Testis (tissue), 5 donors: ENCODE data around the gene TBC1D21. TPM values are rescaled to one million over a fixed set of nuclear protein-coding genes. Genes with fewer than 3 reads are reported as not detected.

ENCODE experiments used
- DNase-seq: peaks from one replicate; pipeline ENCODE4 v3.0.0-alpha.2; 2019
- H3K27ac ChIP-seq, 2 donors: fragments of 200-600 bp; sonication (generic); one replicate each; pipeline ENCODE4 v1.5.1; 2019
- H3K27me3 ChIP-seq: fragments of 200-600 bp; sonication (generic); one replicate; pipeline ENCODE4 v1.5.1; 2019
- H3K36me3 ChIP-seq: fragments of 200-600 bp; sonication (generic); one replicate; pipeline ENCODE4 v1.5.1; 2017; ENCODE audit warnings: low read depth; ENCODE audit errors: missing control alignments
- H3K4me1 ChIP-seq: fragments of 200-600 bp; sonication (generic); one replicate; pipeline ENCODE4 v1.5.1; 2019
- H3K4me3 ChIP-seq, 2 donors: fragments of 200-600 bp; sonication (generic); one replicate each; pipeline ENCODE4 v1.5.1; 2017 to 2019
- H3K9me3 ChIP-seq: fragments of 200-600 bp; sonication (generic); one replicate; pipeline ENCODE4 v1.5.1; 2017
- CTCF ChIP-seq, 3 experiments: fragments of 450-650 bp in 2 of 3; fragments of 200-600 bp in 1 of 3; sonication (generic) in 1 of 3; IDR thresholded peaks; one replicate each; pipeline ENCODE4 v1.5.1; 2016 to 2019; ENCODE audit warnings: antibody characterized with exemption in 3 of 3, mild to moderate bottlenecking in 2 of 3, moderate library complexity in 1 of 3
- POLR2A ChIP-seq: fragments of 450-650 bp; IDR thresholded peaks from one replicate; pipeline ENCODE4 v1.6.1; 2017; ENCODE audit warnings: antibody characterized with exemption, mild to moderate bottlenecking, moderate library complexity
- WGBS, 2 donors: methylation state at CpG; one replicate each; pipeline ENCODE4 v1.1.5; 2018; 5-methylcytosine and 5-hydroxymethylcytosine counted together
- intact Hi-C: fragments of 100-400 bp; cut with DNase I; formaldehyde crosslinking; loops from one replicate; pipeline ENCODE4 v1.15.1; 2023; ENCODE audit warnings: low total_unique reads
- long read RNA-seq, 2 donors: transcript quantifications; one replicate each; lab custom pipeline, GENCODE V29; 2026
- polyA plus RNA-seq: library from polyadenylated mRNA; stranded (reverse); fragments of 350-450 nt; fragmentation: Illumina TruSeq; extraction: RNeasy Lipid Tissue Mini Kit (QIAGEN cat#74804); gene quantifications from one replicate; pipeline ENCODE4 v1.2.3, GENCODE V29; 2014; ENCODE audit warnings: low read depth, low replicate concordance; ENCODE audit not compliant: insufficient read depth
- total RNA-seq, 2 donors: library from RNA; depleted of rRNA; stranded (reverse); fragments of >200 nt; gene quantifications; one replicate each; pipeline ENCODE4 v1.2.3, GENCODE V29; 2016

TBC1D21 gene, protein sequence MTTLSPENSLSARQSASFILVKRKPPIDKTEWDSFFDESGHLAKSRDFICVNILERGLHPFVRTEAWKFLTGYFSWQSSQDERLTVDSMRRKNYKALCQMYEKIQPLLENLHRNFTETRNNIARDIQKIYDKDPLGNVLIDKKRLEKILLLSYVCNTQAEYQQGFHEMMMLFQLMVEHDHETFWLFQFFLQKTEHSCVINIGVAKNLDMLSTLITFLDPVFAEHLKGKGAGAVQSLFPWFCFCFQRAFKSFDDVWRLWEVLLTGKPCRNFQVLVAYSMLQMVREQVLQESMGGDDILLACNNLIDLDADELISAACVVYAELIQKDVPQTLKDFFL
- total RNA-seq (10 to 100 TPM; 17.9 to 47.6 TPM), polyA plus RNA-seq (80.2 TPM)
- long read RNA-seq, donor 1, result 0 reads
- long read RNA-seq, donor 2, result 0 reads

- 68 to 73% methylated on average over 5 of the region's 5 CpGs for WGBS, 2 donors
- no peaks in the 10 kb centered on the region for H3K9me3 ChIP-seq
- no peak for TF ChIP-seq CTCF (IDR thresholded peaks at IDR 0.05)
- no peak for TF ChIP-seq POLR2A
- no peak within 1 kb of the TSS for H3K4me3 ChIP-seq
- intact Hi-C loops, result no loop called here
- H3K27me3 ChIP-seq, result no peaks in the 10 kb centered on the region
- no peak for DNase-seq
- no peaks in the 10 kb centered on the region for H3K36me3 ChIP-seq
- H3K4me1 ChIP-seq, result peaks cover 3% of the 10 kb centered on the region
- H3K27ac ChIP-seq, result no peak within 1 kb of the TSS
These were observed at the start of gene TBC1D21 for GRCh38 chr15:73873456-73873855. Gene TBC1D21 (plus strand): TSS chr15:73873564. CDS start chr15:73873710, 146 bp downstream.

DNA sequence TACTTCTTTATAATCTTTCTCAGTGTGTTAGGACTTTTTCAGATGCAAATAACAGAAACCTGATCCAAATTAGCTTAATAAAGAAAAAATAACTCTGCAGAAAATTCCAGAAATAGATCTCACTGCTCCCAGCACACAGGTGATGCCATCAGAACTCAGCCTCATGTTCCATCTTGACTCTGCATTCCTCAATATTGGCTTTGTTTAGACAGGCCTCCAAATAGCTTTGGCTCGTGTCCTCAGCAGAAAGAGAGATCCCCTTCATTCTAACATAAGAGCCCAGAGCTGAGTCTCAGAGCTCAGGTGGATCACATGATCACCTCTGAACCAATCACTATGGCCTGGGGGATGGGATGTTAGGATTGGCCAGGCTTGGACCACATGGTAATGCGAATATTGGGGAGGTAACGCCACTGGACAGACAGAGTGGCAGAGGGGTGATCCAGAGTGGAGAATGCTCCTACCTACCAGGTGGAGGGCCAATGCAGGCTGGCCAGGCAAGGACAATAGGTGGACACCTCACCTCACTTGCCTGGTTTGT is 46.6 kb upstream of the TBC1D21 start:
- TF ChIP-seq POLR2A (no peak), CTCF (IDR thresholded peaks at IDR 0.05) (no peak)
- intact Hi-C loops, result no loop called here
- 75 to 81% methylated on average over 3 of the region's 3 CpGs for WGBS, 2 donors
- H3K36me3 ChIP-seq, result no peaks in the 10 kb centered on the region
- H3K9me3 ChIP-seq, result no peaks in the 10 kb centered on the region
- H3K27ac ChIP-seq, result no peak overlapping the region
- no peak for DNase-seq
- no peaks in the 10 kb centered on the region for H3K4me1 ChIP-seq
- H3K4me3 ChIP-seq, result no peak overlapping the region
- H3K27me3 ChIP-seq, result no peaks in the 10 kb centered on the region

GRCh38 chr15:73829523-73829922 is 43.8 kb upstream of the TBC1D21 start:
- TF ChIP-seq POLR2A (no peak), CTCF (IDR thresholded peaks at IDR 0.05) (no peak)
- no peak overlapping the region for H3K4me3 ChIP-seq
- H3K9me3 ChIP-seq, result no peaks in the 10 kb centered on the region
- intact Hi-C loops, result no loop called here
- H3K36me3 ChIP-seq, result no peaks in the 10 kb centered on the region
- H3K4me1 ChIP-seq, result no peaks in the 10 kb centered on the region
- no peak overlapping the region for H3K27ac ChIP-seq
- no peaks in the 10 kb centered on the region for H3K27me3 ChIP-seq
- no peak for DNase-seq
- 81 to 84% methylated on average over 2 of the region's 2 CpGs for WGBS, 2 donors

- Histone ChIP-seq H3K27ac (no peak overlapping the region), H3K4me1 (no peaks in the 10 kb centered on the region), H3K9me3 (no peaks in the 10 kb centered on the region), H3K27me3 (no peaks in the 10 kb centered on the region), H3K36me3 (no peaks in the 10 kb centered on the region), H3K4me3 (no peak overlapping the region)
- TF ChIP-seq CTCF (IDR thresholded peaks at IDR 0.05), result no peak
- intact Hi-C loops, result no loop called here
- 40 to 86% methylated on average over 1 of the region's 1 CpG for WGBS, 2 donors
- no peak for DNase-seq
These were observed 40.7 kb upstream of the TBC1D21 start for GRCh38 chr15:73832657-73833056.
